SK-N-SH treated with all-trans-retinoic acid at 6 μM for 48 hours (cell line): ENCODE data around the gene SPECC1.

Source experiments
- ATAC-seq: fragments of 200-7000 bp; cut with Tn5 transposase; 3 replicates; pipeline ENCODE4 v1.9.1; 2020; ENCODE audit warnings: mild to moderate bottlenecking, moderate library complexity
- ARNTL ChIP-seq: fragments of 450-650 bp; formaldehyde crosslinking; IDR thresholded peaks from 2 replicates; pipeline ENCODE4 v1.5.0; 2020; ENCODE audit warnings: low read depth, mild to moderate bottlenecking, moderate library complexity, borderline replicate concordance
- BACH2 ChIP-seq: fragments of 250-450 bp; sonication (Bioruptor Pico); IDR thresholded peaks from 2 replicates; pipeline ENCODE4 v1.9.0; 2021; ENCODE audit warnings: mild to moderate bottlenecking, borderline replicate concordance
- CREB5 ChIP-seq: fragments of 250-450 bp; sonication (Bioruptor Pico); IDR thresholded peaks from 2 replicates; pipeline ENCODE4 v1.5.1; 2020; ENCODE audit warnings: low read depth, mild to moderate bottlenecking, moderate library complexity
- CSDC2 ChIP-seq: fragments of 250-450 bp; sonication (Bioruptor Pico); IDR thresholded peaks from 2 replicates; pipeline ENCODE4 v1.5.0; 2020; ENCODE audit warnings: mild to moderate bottlenecking, moderate library complexity
- CSRNP3 ChIP-seq: fragments of 250-450 bp; sonication (Bioruptor Pico); IDR thresholded peaks from 2 replicates; pipeline ENCODE4 v1.5.1; 2021; ENCODE audit warnings: mild to moderate bottlenecking, moderate library complexity
- ESRRG ChIP-seq: fragments of 250-450 bp; sonication (Bioruptor Pico); IDR thresholded peaks from 2 replicates; pipeline ENCODE4 v1.6.1; 2021; ENCODE audit warnings: mild to moderate bottlenecking
- GLIS3 ChIP-seq: fragments of 250-450 bp; sonication (Bioruptor Pico); IDR thresholded peaks from 2 replicates; pipeline ENCODE4 v1.5.0; 2020; ENCODE audit warnings: mild to moderate bottlenecking, moderate library complexity
- ISL1 ChIP-seq: fragments of 250-450 bp; sonication (Bioruptor Pico); IDR thresholded peaks from 2 replicates; pipeline ENCODE4 v2.1.2; 2022; ENCODE audit warnings: mild to moderate bottlenecking, moderate library complexity
- OSR1 ChIP-seq: fragments of 250-450 bp; sonication (Bioruptor Pico); IDR thresholded peaks from 2 replicates; pipeline ENCODE4 v1.8.0; 2022; ENCODE audit warnings: moderate library complexity, mild to moderate bottlenecking, inconsistent platforms
- PATZ1 ChIP-seq: fragments of 250-450 bp; sonication (Bioruptor Pico); IDR thresholded peaks from 2 replicates; pipeline ENCODE4 v1.8.0; 2020; ENCODE audit warnings: mild to moderate bottlenecking, moderate library complexity, borderline replicate concordance
- POU6F1 ChIP-seq: fragments of 250-450 bp; sonication (Bioruptor Pico); IDR thresholded peaks from 2 replicates; pipeline ENCODE4 v1.8.0; 2021; ENCODE audit warnings: low read depth, mild to moderate bottlenecking, moderate library complexity, borderline replicate concordance
- PPARA ChIP-seq: fragments of 250-450 bp; sonication (Bioruptor Pico); IDR thresholded peaks from 2 replicates; pipeline ENCODE4 v1.5.0; 2020; ENCODE audit warnings: mild to moderate bottlenecking, borderline replicate concordance
- RARB ChIP-seq: fragments of 250-450 bp; sonication (Bioruptor Pico); IDR thresholded peaks from 2 replicates; pipeline ENCODE4 v1.8.0; 2021; ENCODE audit warnings: mild to moderate bottlenecking, moderate library complexity
- SNAI2 ChIP-seq: fragments of 250-450 bp; sonication (Bioruptor Pico); IDR thresholded peaks from 2 replicates; pipeline ENCODE4 v1.5.0; 2020; ENCODE audit warnings: mild to moderate bottlenecking, moderate library complexity
- TCF4 ChIP-seq: fragments of 250-450 bp; sonication (Bioruptor Pico); IDR thresholded peaks from 2 replicates; pipeline ENCODE4 v1.8.0; 2021; ENCODE audit warnings: mild to moderate bottlenecking, moderate library complexity, borderline replicate concordance
- TOX ChIP-seq: fragments of 250-450 bp; sonication (Bioruptor Pico); IDR thresholded peaks from 2 replicates; pipeline ENCODE4 v1.8.0; 2021; ENCODE audit warnings: mild to moderate bottlenecking, moderate library complexity, borderline replicate concordance
- TSHZ2 ChIP-seq: fragments of 250-450 bp; sonication (Bioruptor Pico); IDR thresholded peaks from 2 replicates; pipeline ENCODE4 v1.5.0; 2020; ENCODE audit warnings: mild to moderate bottlenecking, moderate library complexity
- ZC3H10 ChIP-seq: fragments of 250-450 bp; sonication (Bioruptor Pico); IDR thresholded peaks from 2 replicates; pipeline ENCODE4 v1.5.1; 2021; ENCODE audit warnings: mild to moderate bottlenecking, moderate library complexity
- ZFP3 ChIP-seq: fragments of 250-450 bp; sonication (Bioruptor Pico); IDR thresholded peaks from 2 replicates; pipeline ENCODE4 v1.5.0; 2020; ENCODE audit warnings: mild to moderate bottlenecking, moderate library complexity
- ZFP30 ChIP-seq: fragments of 450-650 bp; formaldehyde crosslinking; IDR thresholded peaks from 2 replicates; pipeline ENCODE4 v1.5.0; 2022; ENCODE audit warnings: mild to moderate bottlenecking, moderate library complexity
- ZNF565 ChIP-seq: fragments of 450-650 bp; formaldehyde crosslinking; conservative IDR thresholded peaks from 2 replicates; pipeline ENCODE4 v1.5.0; 2020; ENCODE audit warnings: low read depth, mild to moderate bottlenecking, moderate library complexity
- ZNF70 ChIP-seq: fragments of 450-650 bp; formaldehyde crosslinking; IDR thresholded peaks from 2 replicates; pipeline ENCODE4 v1.5.0; 2020; ENCODE audit warnings: mild to moderate bottlenecking, moderate library complexity
- ZNF8 ChIP-seq: fragments of 450-650 bp; formaldehyde crosslinking; IDR thresholded peaks from 2 replicates; pipeline ENCODE4 v1.5.0; 2020; ENCODE audit warnings: mild to moderate bottlenecking, moderate library complexity

The SPECC1 gene

GRCh38 chr17:20145567-20145966, 136.4 kb downstream of the SPECC1 start:
- ATAC-seq: no peak
- TF ChIP-seq ZNF70 (CRISPR knock-in tag) (no peak), TSHZ2 (CRISPR knock-in tag) (no peak), PPARA (CRISPR knock-in tag) (no peak), GLIS3 (CRISPR knock-in tag) (no peak), TCF4 (CRISPR knock-in tag) (no peak), CREB5 (CRISPR knock-in tag) (no peak), ZFP30 (no peak), BACH2 (no peak), ESRRG (CRISPR knock-in tag) (no peak)

- TF ChIP-seq ZNF565 (CRISPR knock-in tag): no peak
- TF ChIP-seq ESRRG (CRISPR knock-in tag): no peak
- TF ChIP-seq TCF4 (CRISPR knock-in tag): no peak
- TF ChIP-seq GLIS3 (CRISPR knock-in tag): no peak
- TF ChIP-seq ZFP30: no peak
- no peak for TF ChIP-seq BACH2
- no peak for TF ChIP-seq ZNF70 (CRISPR knock-in tag)
- TF ChIP-seq TOX (CRISPR knock-in tag): no peak
- TF ChIP-seq CSDC2 (CRISPR knock-in tag): no peak
- TF ChIP-seq POU6F1 (CRISPR knock-in tag): no peak
- no peak for TF ChIP-seq ZFP3 (CRISPR knock-in tag)
- TF ChIP-seq RARB (CRISPR knock-in tag): no peak
- TF ChIP-seq ARNTL: no peak
- TF ChIP-seq CREB5 (CRISPR knock-in tag): no peak
- no peak for TF ChIP-seq TSHZ2 (CRISPR knock-in tag)
- no peak for TF ChIP-seq OSR1 (CRISPR knock-in tag)
- no peak for TF ChIP-seq PPARA (CRISPR knock-in tag)
- TF ChIP-seq, all 23 proteins: peak for 0
- no peak for ATAC-seq
Observed at GRCh38 chr17:20149251-20149650, 140.1 kb downstream of the SPECC1 start.

GRCh38 chr17:20151174-20151573, 142.0 kb downstream of the SPECC1 start:
- TF ChIP-seq PATZ1 (no peak), OSR1 (CRISPR knock-in tag) (no peak), TCF4 (CRISPR knock-in tag) (no peak), ZFP30 (no peak), BACH2 (no peak), SNAI2 (CRISPR knock-in tag) (no peak), ZC3H10 (CRISPR knock-in tag) (no peak), CSDC2 (CRISPR knock-in tag) (no peak), ISL1 (no peak), ZNF8 (CRISPR knock-in tag) (no peak), RARB (CRISPR knock-in tag) (no peak), ESRRG (CRISPR knock-in tag) (no peak), CSRNP3 (CRISPR knock-in tag) (no peak), ARNTL (no peak), ZNF565 (CRISPR knock-in tag) (no peak)

More at GRCh38 chr17:20151174-20151573, 142.0 kb downstream of the SPECC1 start:
- no peak for ATAC-seq
